Raji (cell line): ENCODE measurements around the gene MAPK8IP1.

Experiments
- POLR2A ChIP-seq: IDR thresholded peaks from 2 replicates; pipeline ENCODE4 v1.6.1; 2011; ENCODE audit warnings: low read depth, low read length, control low read depth; ENCODE audit not compliant: insufficient read depth

The MAPK8IP1 gene

GRCh38 chr11:45933846-45934579 lies 48.6 kb downstream of the MAPK8IP1 start:
- no peak for TF ChIP-seq POLR2A

- no peak for TF ChIP-seq POLR2A
Observed at GRCh38 chr11:45934580-45935318, 49.3 kb downstream of the MAPK8IP1 start.

GRCh38 chr11:45935349-45936064 lies 50.1 kb downstream of the MAPK8IP1 start:
- TF ChIP-seq POLR2A, result no peak

- no peak for TF ChIP-seq POLR2A
Observed at GRCh38 chr11:45936511-45937054, 51.1 kb downstream of the MAPK8IP1 start.

GRCh38 chr11:45937916-45938315 lies 52.5 kb downstream of the MAPK8IP1 start:
- TF ChIP-seq POLR2A, result no peak

- no peak for TF ChIP-seq POLR2A
Observed at GRCh38 chr11:45939836-45940235, 54.4 kb downstream of the MAPK8IP1 start.

- no peak for TF ChIP-seq POLR2A
Observed at GRCh38 chr11:45941285-45941684, 55.8 kb downstream of the MAPK8IP1 start.

- TF ChIP-seq POLR2A, result no peak
Observed at GRCh38 chr11:45942381-45942780, 56.9 kb downstream of the MAPK8IP1 start.

- TF ChIP-seq POLR2A, result no peak
Observed at GRCh38 chr11:45945397-45945999, 60.0 kb downstream of the MAPK8IP1 start.

GRCh38 chr11:45947885-45948284 lies 62.4 kb downstream of the MAPK8IP1 start:
- no peak for TF ChIP-seq POLR2A

- no peak for TF ChIP-seq POLR2A
Observed at GRCh38 chr11:45948356-45948755, 62.9 kb downstream of the MAPK8IP1 start.

- TF ChIP-seq POLR2A, result no peak
Observed at GRCh38 chr11:45949992-45950407, 64.5 kb downstream of the MAPK8IP1 start.
